Measurements from ENCODE around the gene LENG8.
"Not testable (repeated sequence)": the region's sequence is repeated elsewhere in the genome, so short reads cannot be mapped to it uniquely, and the experiment has no call there.

LENG8 gene

GRCh38 chr19:54509200-54509940, 60.4 kb downstream of the LENG8 start:
- in situ Hi-C loops (cut with MboI; ENCODE audit: low sequenced_read_pairs): not testable (repeated sequence)
